Keratinocyte (primary cell): ENCODE results near the gene FOXF2. TPM values are rescaled to one million over a fixed set of nuclear protein-coding genes. Genes with fewer than 3 reads are reported as not detected.

Source experiments
- DNase-seq: peaks from one replicate; pipeline ENCODE4 v3.0.0-alpha.2; 2011; ENCODE audit warnings: low read depth, missing footprints, low spot score
- FAIRE-seq: peaks from 2 replicates; lab custom pipeline; 2011; peaks lifted over from hg19 to GRCh38; lab: Jason Lieb, UNC
- H2AFZ ChIP-seq: 2 replicates; pipeline ENCODE4 v1.6.0; 2012; ENCODE audit warnings: low read length, control low read depth, inconsistent platforms; ENCODE audit not compliant: control insufficient read depth
- H3K27ac ChIP-seq: 2 replicates; pipeline ENCODE4 v1.5.1; 2011; ENCODE audit warnings: low read length; ENCODE audit not compliant: control insufficient read depth, insufficient read depth
- H3K27me3 ChIP-seq: 3 replicates; pipeline ENCODE4 v1.6.0; 2011; ENCODE audit warnings: low read length; ENCODE audit not compliant: control insufficient read depth, insufficient read depth; ENCODE audit errors: extremely low read depth
- H3K36me3 ChIP-seq, 2 experiments: 2 replicates in 1 of 2; 3 replicates in 1 of 2; pipeline ENCODE4 v1.5.1; 2011; ENCODE audit warnings: low read length in 2 of 2, mild to moderate bottlenecking in 1 of 2; ENCODE audit not compliant: control insufficient read depth in 2 of 2, insufficient read depth in 2 of 2; ENCODE audit errors: extremely low read depth in 1 of 2
- H3K4me1 ChIP-seq: 3 replicates; pipeline ENCODE4 v1.5.1; 2011; ENCODE audit warnings: low read length; ENCODE audit not compliant: control insufficient read depth, insufficient read depth; ENCODE audit errors: extremely low read depth
- H3K4me2 ChIP-seq: 3 replicates; pipeline ENCODE4 v1.6.0; 2011; ENCODE audit warnings: low read depth, low read length; ENCODE audit not compliant: control insufficient read depth, insufficient read depth; ENCODE audit errors: extremely low read depth
- H3K4me3 ChIP-seq, 3 experiments: fragments of 200-600 bp in 1 of 3; sonication (generic) in 1 of 3; 2 replicates in 2 of 3; 3 replicates in 1 of 3; pipeline ENCODE4 v1.5.1; 2011 to 2016; ENCODE audit warnings: low read length in 3 of 3, mild to moderate bottlenecking in 3 of 3, control low read depth in 2 of 3, inconsistent platforms in 1 of 3, low read depth in 1 of 3, mixed read lengths in 1 of 3, mixed run types in 1 of 3, moderate library complexity in 1 of 3; ENCODE audit not compliant: control insufficient read depth in 2 of 3, insufficient read depth in 2 of 3; ENCODE audit errors: extremely low read depth in 1 of 3
- H3K79me2 ChIP-seq: 2 replicates; pipeline ENCODE4 v1.6.0; 2012; ENCODE audit warnings: low read length; ENCODE audit not compliant: control insufficient read depth, insufficient read depth
- H3K9ac ChIP-seq: 3 replicates; pipeline ENCODE4 v1.6.0; 2011; ENCODE audit warnings: low read length; ENCODE audit not compliant: control insufficient read depth, insufficient read depth; ENCODE audit errors: extremely low read depth
- H3K9me1 ChIP-seq: 3 replicates; pipeline ENCODE4 v1.6.0; 2011; ENCODE audit warnings: low read length; ENCODE audit not compliant: control insufficient read depth, insufficient read depth; ENCODE audit errors: extremely low read depth
- H3K9me3 ChIP-seq: 2 replicates; pipeline ENCODE4 v1.5.1; 2012; ENCODE audit warnings: low read depth, low read length; ENCODE audit not compliant: control insufficient read depth
- H4K20me1 ChIP-seq: 3 replicates; pipeline ENCODE4 v1.6.0; 2011; ENCODE audit warnings: low read length; ENCODE audit not compliant: control insufficient read depth, insufficient read depth; ENCODE audit errors: extremely low read depth
- EZH2 ChIP-seq: IDR thresholded peaks from one replicate; pipeline ENCODE4 v1.6.1; 2012; ENCODE audit warnings: inconsistent platforms, mild to moderate bottlenecking, low read length, moderate library complexity
- dilution Hi-C: fragments of 300-500 bp; cut with MboI; formaldehyde crosslinking; loops from one replicate; pipeline ENCODE4 v1.7.0; 2020; ENCODE audit warnings: low sequenced_read_pairs; ENCODE audit not compliant: extremely low pct_ligation_motif_present
- polyA plus RNA-seq, 5 experiments: library from polyadenylated mRNA; depleted of rRNA in 3 of 5; stranded (reverse) in 3 of 5; stranded (forward) in 1 of 5; unstranded in 1 of 5; fragments of >200 nt; gene quantifications; 1 replicate in 1 of 5; 2 replicates in 3 of 5; 3 replicates in 1 of 5; pipeline versions ENCODE4 v1.2.1 to v1.2.3, GENCODE V29; 2011 to 2012; ENCODE audit warnings: missing spikeins in 2 of 5, low read depth in 1 of 5, low replicate concordance in 1 of 5
- TF ChIP-seq, protein P1 (sequence below), 3 experiments: IDR thresholded peaks in 1 of 3; conservative IDR thresholded peaks in 1 of 3; optimal IDR thresholded peaks in 1 of 3; 2 replicates in 2 of 3; 3 replicates in 1 of 3; pipeline versions ENCODE3 to v1.5.1; 2011; ENCODE audit warnings: low read length in 3 of 3, mild to moderate bottlenecking in 3 of 3, moderate library complexity in 2 of 3, control low read depth in 1 of 3, inconsistent platforms in 1 of 3; ENCODE audit not compliant: insufficient read depth in 2 of 3; ENCODE audit errors: extremely low read depth in 1 of 3

The FOXF2 gene
- polyA plus RNA-seq, 1 donor (not counting 4 experiments of a cell fraction or from before 2014, with no cell fraction given) = 0.34 TPM

DNA sequence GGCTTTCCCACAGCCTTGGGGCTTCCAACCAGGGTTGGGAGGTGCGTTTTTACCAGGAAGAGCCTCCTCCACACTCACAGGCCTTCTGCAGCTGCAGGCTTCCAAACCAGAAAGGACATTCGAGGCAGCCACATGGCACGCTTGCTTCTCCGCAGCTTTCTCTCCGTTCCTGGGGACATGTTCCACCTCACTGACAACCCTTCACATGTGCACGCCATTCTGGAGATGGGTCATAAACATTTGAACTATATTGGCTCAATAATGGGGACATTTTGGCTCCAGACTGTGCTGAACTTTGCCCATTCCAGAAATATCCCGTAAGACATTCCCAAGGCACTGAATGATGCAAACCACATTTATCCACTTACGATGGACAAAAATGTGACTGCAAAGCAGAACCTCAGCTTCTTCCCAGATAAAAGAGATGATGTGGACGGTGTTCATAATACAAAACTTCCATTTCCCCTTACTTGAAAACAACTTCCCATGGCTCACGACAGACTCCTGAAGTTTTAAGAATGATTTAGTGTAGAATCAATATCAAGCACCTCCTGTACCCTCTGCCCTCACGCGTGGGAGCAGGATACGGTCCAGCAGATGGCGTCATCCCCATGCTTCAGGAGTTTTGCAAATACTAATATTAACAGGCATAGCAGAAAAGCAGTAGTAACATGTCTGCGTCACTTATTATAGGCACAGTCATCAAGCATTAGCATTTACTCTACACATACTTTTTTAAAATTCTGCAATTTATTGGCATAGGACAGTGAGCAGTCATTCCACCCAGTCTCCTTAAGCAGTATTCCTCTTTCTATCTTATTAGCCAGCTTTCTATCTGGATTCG, 25.4 kb upstream of the FOXF2 start:
- dilution Hi-C loops = loop anchor here (25.0 kb wide), 1 partner anchor 602 kb away; no protein-coding TSS in a partner anchor
- H3K79me2 ChIP-seq = no peaks in the 10 kb centered on the region
- no peaks in the 10 kb centered on the region for H3K36me3 ChIP-seq
- H3K4me1 ChIP-seq = no peaks in the 10 kb centered on the region
- TF ChIP-seq, protein P1, sequence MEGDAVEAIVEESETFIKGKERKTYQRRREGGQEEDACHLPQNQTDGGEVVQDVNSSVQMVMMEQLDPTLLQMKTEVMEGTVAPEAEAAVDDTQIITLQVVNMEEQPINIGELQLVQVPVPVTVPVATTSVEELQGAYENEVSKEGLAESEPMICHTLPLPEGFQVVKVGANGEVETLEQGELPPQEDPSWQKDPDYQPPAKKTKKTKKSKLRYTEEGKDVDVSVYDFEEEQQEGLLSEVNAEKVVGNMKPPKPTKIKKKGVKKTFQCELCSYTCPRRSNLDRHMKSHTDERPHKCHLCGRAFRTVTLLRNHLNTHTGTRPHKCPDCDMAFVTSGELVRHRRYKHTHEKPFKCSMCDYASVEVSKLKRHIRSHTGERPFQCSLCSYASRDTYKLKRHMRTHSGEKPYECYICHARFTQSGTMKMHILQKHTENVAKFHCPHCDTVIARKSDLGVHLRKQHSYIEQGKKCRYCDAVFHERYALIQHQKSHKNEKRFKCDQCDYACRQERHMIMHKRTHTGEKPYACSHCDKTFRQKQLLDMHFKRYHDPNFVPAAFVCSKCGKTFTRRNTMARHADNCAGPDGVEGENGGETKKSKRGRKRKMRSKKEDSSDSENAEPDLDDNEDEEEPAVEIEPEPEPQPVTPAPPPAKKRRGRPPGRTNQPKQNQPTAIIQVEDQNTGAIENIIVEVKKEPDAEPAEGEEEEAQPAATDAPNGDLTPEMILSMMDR (optimal IDR thresholded peaks at IDR 0.05 in 1 of 3, IDR thresholded peaks at IDR 0.05 in 1 of 3, conservative IDR thresholded peaks at IDR 0.05 in 1 of 3; ENCODE audit: extremely low read depth in 1 of 3, insufficient read depth in 2 of 3, low read length in 3 of 3) = peak; percentile 18 to 56 (median 21)
- TF ChIP-seq EZH2 = no peak
- no peak overlapping the region for H3K27ac ChIP-seq
- H3K4me2 ChIP-seq = no peak overlapping the region
- no peak overlapping the region for H3K9ac ChIP-seq
- H2AFZ ChIP-seq = no peak overlapping the region
- no peaks in the 10 kb centered on the region for H3K9me3 ChIP-seq
- H3K4me3 ChIP-seq = no peak overlapping the region
- no peaks in the 10 kb centered on the region for H3K9me1 ChIP-seq
- no peaks in the 10 kb centered on the region for H4K20me1 ChIP-seq
- no peak for FAIRE-seq
- DNase-seq = no peak
- peaks cover 3% of the 10 kb centered on the region for H3K27me3 ChIP-seq

DNA sequence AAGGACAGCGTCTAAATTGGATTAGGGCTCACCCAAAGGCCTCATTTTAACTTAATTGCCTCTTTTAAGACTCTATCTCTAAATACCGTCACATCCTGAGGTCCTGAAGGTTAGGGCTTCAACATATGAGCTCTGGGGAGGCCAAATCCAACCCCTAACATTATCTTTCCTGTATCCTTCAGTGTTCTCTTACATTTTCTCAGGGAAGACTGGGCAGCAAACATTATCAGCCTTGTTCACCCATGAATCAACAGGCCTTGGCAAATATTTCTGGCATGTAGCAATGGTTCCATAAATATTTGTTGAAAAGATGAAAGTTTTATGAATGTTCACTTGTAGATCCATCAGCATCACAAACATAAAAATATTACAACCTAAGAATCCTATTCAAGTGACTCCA, 24.6 kb upstream of the FOXF2 start:
- dilution Hi-C loops = loop anchor here (25.0 kb wide), 1 partner anchor 602 kb away; no protein-coding TSS in a partner anchor
- Histone ChIP-seq H4K20me1 (no peaks in the 10 kb centered on the region), H3K4me1 (no peaks in the 10 kb centered on the region), H3K79me2 (no peaks in the 10 kb centered on the region), H3K36me3 (no peaks in the 10 kb centered on the region), H2AFZ (no peak overlapping the region), H3K27me3 (peaks cover 3% of the 10 kb centered on the region), H3K9me3 (no peaks in the 10 kb centered on the region), H3K9ac (no peak overlapping the region), H3K4me2 (no peak overlapping the region), H3K27ac (no peak overlapping the region), H3K9me1 (no peaks in the 10 kb centered on the region), H3K4me3 (no peak overlapping the region)
- DNase-seq (no peak), FAIRE-seq (no peak)
- TF ChIP-seq, protein P1 (optimal IDR thresholded peaks at IDR 0.05 in 1 of 3, IDR thresholded peaks at IDR 0.05 in 1 of 3, conservative IDR thresholded peaks at IDR 0.05 in 1 of 3; ENCODE audit: extremely low read depth in 1 of 3, insufficient read depth in 2 of 3, low read length in 3 of 3) = no peak
- TF ChIP-seq EZH2 = no peak
